ENCODE results near the gene NHERF2.
"Not testable (repeated sequence)": the region's sequence is repeated elsewhere in the genome, so short reads cannot be mapped to it uniquely, and the experiment has no call there.

NHERF2 gene

DNA sequence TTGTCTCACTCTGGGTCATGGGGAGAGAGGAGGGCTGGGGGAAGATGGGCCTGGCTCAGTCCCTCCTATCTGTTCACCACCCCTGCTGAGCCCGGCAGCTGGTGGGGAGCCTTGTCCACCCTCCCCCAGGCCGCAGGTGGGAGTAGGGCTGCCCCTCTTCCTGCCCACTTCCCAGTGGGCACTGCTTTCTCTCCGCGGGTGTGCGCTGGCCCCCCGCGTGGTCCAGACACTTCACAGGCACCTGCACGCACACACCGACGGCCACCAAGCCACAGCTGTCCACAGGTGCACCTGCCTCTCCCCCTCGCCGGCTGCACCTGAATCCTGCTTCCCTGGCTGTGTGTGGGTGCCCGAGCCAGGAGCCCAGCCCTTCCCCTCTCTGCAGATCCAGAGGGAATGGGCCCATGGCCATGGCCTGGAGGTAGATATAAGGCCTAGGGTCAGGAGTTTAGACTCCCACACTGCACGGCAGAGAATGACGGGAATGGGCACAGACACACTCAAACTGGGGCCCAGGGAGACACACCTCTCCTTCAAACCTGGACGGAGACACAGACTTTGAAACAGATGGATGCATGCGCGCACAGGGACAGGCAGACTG is 2.0 kb downstream of the NHERF2 start:
- DNase-seq = no peak

DNA sequence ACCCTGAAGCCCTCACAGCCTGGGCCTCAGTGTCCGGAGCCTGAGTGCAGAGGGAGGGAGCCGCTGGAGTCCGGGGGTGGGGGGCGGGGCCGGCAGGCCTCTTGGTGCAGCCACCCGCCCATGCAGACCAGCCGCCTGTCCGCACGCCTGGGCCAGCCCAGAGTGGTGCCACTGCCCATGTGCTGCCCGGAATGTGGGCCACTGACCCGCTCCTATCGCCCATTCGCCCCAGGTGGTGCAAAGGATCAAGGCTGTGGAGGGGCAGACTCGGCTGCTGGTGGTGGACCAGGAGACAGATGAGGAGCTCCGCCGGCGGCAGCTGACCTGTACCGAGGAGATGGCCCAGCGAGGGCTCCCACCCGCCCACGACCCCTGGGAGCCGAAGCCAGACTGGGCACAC is 2.6 kb downstream of the NHERF2 start:
- no peak for DNase-seq

DNA sequence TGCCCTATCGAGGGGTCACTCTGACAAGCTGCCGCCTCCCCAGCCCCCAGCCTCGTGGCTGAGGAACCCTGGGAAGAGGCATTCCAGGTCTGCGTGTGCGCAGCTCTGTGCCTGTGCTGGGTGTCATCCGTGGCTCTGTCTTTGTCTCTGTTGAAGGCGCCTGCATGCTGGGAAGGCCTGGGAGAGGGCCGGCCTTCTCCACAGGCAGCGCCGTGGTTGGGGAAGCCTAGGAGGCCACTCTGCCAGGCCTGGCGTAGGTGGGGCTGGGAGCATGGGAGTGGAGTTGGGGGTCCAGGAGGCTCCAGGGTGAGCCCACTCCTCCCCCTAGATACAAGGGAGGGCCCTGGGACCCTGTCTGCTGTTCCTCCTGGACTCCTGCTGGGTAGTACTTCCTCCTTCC is 3.3 kb downstream of the NHERF2 start:
- no peak for DNase-seq

DNA sequence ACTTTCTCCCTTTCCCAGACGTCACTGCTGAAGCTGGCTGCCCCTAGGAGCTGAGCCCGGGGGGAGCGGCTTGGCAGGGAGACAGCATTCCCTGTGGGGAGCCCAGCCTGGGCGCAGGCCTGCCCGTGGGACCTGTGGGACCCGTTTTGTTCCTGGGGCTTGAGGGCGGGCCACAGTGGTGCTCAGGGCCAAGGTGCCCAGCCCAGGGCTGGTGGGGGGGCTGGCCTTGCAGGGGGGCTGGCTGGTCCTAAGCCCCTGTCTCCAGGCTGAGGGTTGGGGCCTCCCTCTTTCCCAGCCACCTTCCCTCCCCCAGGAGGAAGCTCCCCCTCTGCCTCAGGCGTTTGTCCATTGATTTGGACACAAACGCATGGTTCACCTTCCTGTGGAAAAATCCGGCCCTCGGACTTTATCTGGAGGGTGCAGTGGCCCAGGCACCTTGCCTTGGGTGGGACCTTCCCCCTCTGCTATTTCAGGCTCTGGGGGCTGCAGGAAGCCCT is 4.4 kb downstream of the NHERF2 start:
- DNase-seq = no peak

GRCh38 chr16:2032285-2033056 is 5.8 kb downstream of the NHERF2 start:
- DNase-seq = no peak

- no peak for DNase-seq
Observed at GRCh38 chr16:2033057-2033908, 6.6 kb downstream of the NHERF2 start.

DNA sequence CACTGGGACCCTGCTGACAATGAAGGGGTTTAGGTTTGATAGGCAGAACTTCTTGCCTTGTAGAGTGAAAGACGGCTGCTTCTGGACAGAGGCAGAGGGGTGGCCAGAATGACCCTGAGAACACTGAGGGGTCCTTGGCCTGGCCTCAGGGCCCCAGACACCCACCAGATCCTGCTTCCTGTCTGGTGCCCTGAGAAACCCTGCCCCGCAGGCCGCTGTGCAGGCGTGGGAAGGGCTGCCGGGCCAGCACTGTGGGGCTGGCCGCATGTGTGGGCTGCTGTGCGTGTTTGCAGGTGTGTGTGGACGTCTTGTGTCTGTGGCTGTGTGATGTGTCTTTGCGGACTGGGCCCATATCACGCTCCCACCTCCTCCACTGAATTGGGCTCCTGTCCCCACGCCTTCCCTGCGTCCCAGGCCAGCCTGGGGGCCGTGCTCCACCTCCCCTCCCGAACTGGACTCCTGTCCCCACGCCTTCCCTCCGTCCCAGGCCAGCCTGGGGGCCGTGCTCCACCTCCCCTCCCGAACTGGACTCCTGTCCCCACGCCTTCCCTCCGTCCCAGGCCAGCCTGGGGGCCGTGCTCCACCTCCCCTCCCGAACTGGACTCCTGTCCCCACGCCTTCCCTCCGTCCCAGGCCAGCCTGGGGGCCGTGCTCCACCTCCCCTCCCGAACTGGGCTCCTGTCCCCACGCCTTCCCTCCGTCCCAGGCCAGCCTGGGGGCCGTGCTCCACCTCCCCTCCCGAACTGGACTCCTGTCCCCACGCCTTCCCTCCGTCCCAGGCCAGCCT is 7.4 kb downstream of the NHERF2 start:
- not testable (repeated sequence) for DNase-seq

GRCh38 chr16:2034696-2035430 is 8.2 kb downstream of the NHERF2 start:
- DNase-seq = no peak

DNA sequence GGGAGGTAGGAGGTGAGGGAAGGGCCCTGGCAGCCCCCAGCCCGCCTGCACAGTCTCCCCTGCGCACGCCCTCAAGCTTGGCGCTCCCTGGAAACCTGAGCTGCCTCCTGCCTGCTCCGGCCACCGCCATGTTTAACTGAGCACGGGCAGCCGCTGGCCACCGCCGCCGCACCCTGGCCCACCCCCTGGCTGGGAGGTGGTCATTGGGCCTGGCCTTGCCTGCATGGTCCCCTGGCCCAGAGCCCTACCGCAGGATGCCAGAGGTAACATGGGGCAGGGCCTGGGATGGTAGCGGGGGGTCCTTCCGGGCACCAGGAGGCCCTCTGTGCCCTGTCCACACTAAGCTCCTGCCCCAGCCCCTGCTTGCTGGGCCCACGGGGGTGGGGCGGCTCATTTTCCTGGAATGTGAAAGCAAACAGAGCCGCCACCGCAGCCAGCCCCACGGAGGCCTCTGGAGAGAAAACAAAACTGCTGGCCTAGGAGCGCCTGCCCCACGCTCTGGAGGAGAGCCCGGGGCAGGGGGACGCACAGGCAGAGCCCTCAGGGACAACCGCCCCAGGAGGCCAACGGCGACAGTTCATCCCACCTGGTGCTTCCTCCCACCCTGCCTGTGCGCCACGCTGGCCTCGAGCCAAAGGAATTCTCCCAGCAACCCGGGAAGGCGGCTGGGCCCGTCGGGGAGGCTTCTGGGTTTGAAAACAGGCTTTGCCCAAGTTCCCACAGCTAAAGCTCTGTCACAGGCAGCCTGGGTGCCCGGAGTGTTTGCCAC is 8.9 kb downstream of the NHERF2 start:
- DNase-seq = peak; percentile 68

- DNase-seq = no peak
Observed at GRCh38 chr16:2036200-2036966, 9.7 kb downstream of the NHERF2 start.

DNA sequence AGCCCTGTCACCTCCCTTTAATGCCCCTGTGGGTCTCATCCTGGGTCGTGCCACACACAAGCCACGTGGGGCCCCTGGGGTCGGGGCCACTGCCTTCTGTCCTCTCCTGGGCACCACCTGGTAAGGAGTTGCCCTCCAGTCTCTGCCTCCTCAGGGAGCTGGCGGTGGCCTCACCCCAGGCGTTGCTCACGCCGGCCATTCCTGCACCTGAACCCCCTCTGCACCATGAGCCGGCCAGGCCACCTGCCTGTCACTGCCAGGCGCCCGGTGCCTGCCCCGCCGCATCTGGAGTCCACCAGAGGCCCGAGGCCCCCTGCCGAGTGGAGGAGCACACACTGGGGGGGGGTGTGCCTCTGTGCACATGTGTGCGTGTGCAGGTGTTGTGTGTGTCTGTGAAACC is 10.4 kb downstream of the NHERF2 start:
- no peak for DNase-seq

- no peak for DNase-seq
Observed at GRCh38 chr16:2037647-2038381, 11.1 kb downstream of the NHERF2 start.

GRCh38 chr16:2038382-2039231 is 11.9 kb downstream of the NHERF2 start:
- DNase-seq = no peak

DNA sequence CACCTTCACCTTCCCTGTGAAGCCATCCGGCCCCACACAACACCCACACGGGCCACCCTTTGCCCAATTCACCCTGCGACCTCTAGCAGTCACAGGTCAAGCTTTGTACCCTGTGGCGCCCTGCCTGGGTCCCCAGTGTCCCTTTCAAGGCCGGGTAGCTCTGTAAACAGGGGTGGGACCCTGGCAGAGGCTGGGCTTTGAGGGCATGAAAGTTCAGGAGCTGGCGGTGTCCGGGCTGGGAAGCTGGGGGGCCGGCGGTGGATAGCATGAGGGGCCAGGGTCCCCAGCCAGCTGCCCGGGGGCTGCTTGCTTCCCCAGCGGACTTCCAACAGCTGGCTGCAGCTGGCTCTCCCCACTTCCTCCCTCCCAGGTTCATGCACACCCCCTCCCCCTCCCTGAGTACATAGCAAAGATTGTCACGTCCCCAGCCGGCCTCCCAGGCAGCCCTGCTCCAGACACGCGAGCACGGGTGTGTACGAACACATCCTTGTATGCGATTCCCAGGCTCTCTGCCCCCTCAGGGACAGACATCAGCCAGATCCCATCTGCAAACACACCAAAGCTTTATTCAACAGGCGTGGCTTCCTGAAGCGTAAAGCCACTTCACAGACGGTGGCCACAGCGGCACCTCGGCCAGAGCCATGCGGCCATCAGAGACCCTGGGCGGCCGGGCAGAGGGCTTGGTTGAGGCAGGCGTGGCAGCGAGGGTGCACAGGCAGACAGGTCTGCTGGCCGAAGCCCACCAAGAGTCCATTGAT is 12.8 kb downstream of the NHERF2 start:
- DNase-seq = no peak

DNA sequence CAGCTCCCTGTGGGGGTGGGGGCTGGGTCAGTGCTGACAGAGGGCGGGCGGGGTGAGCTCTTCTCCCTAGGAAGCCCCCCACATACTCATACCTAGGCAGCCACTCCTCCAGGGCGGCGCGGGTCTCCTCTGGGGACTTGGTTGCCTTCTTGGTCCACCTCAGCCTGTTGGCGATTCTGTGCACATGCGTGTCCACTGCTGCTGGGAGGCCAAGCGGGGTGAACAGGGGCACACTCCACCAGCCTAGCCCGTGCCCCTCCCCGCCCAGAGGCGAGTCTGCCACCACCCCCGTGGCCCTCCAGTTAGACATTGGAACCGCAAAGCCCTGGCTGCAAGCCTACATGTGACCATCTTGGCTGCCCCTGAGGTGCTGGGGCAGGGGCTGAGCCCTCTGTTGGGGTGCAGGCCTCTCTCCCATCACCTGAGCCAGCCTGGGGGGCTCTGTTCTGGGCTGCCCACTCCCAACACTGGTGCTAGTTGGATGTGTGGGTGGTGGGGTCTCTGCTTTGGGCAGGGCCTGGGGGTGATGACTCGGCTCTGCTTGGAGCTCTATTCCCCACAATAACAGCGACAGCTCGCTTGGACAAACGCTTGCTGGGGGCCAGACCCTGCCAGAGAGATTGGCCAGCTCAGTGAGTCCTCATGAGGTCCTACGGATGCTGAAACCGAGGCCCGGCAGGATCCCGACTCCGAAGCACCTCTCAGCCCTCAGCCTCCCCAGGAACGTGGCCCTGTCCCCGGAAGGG is 13.5 kb downstream of the NHERF2 start:
- DNase-seq = no peak

GRCh38 chr16:2040787-2041522 is 14.3 kb downstream of the NHERF2 start:
- no peak for DNase-seq

All from NCI-H82 (cell line).